Measurements from ENCODE around the gene S1PR3. TPM values are rescaled to one million over a fixed set of nuclear protein-coding genes. Genes with fewer than 3 reads are reported as not detected.

S1PR3 gene
- total RNA-seq: 8.3 TPM

GRCh38 chr9:88991066-88992034 lies at the start of gene S1PR3:
TSS of gene S1PR3 (plus strand) at chr9:88991468. CDS start at chr9:89001201, 9,733 bp downstream.

Other genes with a start within 250 kb of the S1PR3 start
- 42.0 TPM for gene SHC3, start 187.3 kb downstream of the S1PR3 start, total RNA-seq

Measured in diencephalon (tissue), 1 donor.